ENCODE data around the gene ALDH2.

DNA sequence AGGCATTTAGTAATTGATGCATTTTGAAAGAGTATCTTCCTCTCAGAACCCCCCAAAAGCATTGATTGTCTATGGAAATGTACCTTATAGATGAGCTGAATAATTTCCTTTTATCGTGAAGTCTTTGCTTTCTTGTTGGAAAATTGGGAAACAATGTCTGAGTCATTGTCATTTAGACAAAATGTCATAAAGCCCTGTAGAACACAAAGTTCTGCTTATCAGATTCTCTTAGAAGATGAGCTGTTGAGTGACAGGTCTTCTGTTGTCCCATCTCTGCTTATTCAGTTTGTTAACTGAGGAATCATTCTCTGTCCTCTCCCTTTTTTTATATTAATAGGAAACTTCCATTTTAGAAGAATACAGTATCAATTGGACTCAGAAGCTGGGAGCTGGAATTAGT is 98.2 kb downstream of the ALDH2 start:
- TF ChIP-seq ESRRG (CRISPR knock-in tag; IDR thresholded peaks at IDR 0.05) (no peak), OSR1 (CRISPR knock-in tag; IDR thresholded peaks at IDR 0.05) (no peak), ZNF70 (CRISPR knock-in tag; IDR thresholded peaks at IDR 0.05) (no peak), ZFP30 (CRISPR knock-in tag; IDR thresholded peaks at IDR 0.05) (no peak), ZNF565 (CRISPR knock-in tag; conservative IDR thresholded peaks at IDR 0.05; ENCODE audit: low read depth) (no peak), PPARA (CRISPR knock-in tag; IDR thresholded peaks at IDR 0.05; ENCODE audit: borderline replicate concordance) (no peak), GLIS3 (CRISPR knock-in tag; IDR thresholded peaks at IDR 0.05) (no peak), ARNTL (CRISPR knock-in tag; IDR thresholded peaks at IDR 0.05; ENCODE audit: borderline replicate concordance, low read depth) (no peak), CSDC2 (CRISPR knock-in tag; IDR thresholded peaks at IDR 0.05) (no peak), RARB (CRISPR knock-in tag; IDR thresholded peaks at IDR 0.05) (no peak), TCF4 (CRISPR knock-in tag; IDR thresholded peaks at IDR 0.05; ENCODE audit: borderline replicate concordance) (no peak)
- TF ChIP-seq, protein P1, sequence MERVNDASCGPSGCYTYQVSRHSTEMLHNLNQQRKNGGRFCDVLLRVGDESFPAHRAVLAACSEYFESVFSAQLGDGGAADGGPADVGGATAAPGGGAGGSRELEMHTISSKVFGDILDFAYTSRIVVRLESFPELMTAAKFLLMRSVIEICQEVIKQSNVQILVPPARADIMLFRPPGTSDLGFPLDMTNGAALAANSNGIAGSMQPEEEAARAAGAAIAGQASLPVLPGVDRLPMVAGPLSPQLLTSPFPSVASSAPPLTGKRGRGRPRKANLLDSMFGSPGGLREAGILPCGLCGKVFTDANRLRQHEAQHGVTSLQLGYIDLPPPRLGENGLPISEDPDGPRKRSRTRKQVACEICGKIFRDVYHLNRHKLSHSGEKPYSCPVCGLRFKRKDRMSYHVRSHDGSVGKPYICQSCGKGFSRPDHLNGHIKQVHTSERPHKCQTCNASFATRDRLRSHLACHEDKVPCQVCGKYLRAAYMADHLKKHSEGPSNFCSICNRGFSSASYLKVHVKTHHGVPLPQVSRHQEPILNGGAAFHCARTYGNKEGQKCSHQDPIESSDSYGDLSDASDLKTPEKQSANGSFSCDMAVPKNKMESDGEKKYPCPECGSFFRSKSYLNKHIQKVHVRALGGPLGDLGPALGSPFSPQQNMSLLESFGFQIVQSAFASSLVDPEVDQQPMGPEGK (CRISPR knock-in tag; IDR thresholded peaks at IDR 0.05; ENCODE audit: borderline replicate concordance) = no peak
- TF ChIP-seq, protein P2, sequence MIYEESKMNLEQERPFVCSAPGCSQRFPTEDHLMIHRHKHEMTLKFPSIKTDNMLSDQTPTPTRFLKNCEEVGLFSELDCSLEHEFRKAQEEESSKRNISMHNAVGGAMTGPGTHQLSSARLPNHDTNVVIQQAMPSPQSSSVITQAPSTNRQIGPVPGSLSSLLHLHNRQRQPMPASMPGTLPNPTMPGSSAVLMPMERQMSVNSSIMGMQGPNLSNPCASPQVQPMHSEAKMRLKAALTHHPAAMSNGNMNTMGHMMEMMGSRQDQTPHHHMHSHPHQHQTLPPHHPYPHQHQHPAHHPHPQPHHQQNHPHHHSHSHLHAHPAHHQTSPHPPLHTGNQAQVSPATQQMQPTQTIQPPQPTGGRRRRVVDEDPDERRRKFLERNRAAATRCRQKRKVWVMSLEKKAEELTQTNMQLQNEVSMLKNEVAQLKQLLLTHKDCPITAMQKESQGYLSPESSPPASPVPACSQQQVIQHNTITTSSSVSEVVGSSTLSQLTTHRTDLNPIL (CRISPR knock-in tag; IDR thresholded peaks at IDR 0.05; ENCODE audit: low read depth) = no peak
